Measurements from ENCODE around the gene MASP1.

DNA sequence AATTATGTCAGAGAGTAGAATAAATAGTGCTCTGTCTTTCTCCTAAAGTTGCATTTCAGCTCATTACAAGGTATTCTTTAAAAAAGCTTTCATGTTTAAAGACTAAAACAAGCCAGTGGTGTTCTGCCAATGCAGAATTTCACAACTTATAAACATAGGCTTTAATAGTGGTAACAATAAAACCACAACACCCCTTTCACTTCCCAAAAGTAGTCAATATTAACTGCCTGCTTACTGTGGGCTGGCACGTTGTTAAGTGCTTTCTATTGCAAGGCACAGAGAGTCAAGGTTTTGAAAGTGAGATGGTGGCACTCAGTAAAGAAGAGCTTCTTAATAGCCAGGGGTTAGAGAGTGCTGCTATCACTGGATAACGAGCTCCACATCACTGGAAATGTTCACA is 102.6 kb downstream of the MASP1 start:
- TF ChIP-seq POLR2AphosphoS5 (IDR thresholded peaks at IDR 0.05; ENCODE audit: borderline replicate concordance, low read depth, low read length) (no peak), EZH2 (IDR thresholded peaks at IDR 0.05) (no peak), FOXP2 (optimal IDR thresholded peaks at IDR 0.05; ENCODE audit: control extremely low read depth, extremely low read length, insufficient read depth) (no peak)

All from SK-N-MC (cell line).